HG02610 (cell line): Measurements from ENCODE around the gene AMBN.
"Not testable (repeated sequence)": the region's sequence is repeated elsewhere in the genome, so short reads cannot be mapped to it uniquely, and the experiment has no call there.

ENCODE experiments used
- ATAC-seq: cut with Tn5 transposase; IDR thresholded peaks from one replicate; pipeline ENCODE4 v1.9.1; 2021; ENCODE audit warnings: mild to moderate bottlenecking, moderate library complexity; ENCODE audit not compliant: unreplicated experiment

The AMBN gene

DNA sequence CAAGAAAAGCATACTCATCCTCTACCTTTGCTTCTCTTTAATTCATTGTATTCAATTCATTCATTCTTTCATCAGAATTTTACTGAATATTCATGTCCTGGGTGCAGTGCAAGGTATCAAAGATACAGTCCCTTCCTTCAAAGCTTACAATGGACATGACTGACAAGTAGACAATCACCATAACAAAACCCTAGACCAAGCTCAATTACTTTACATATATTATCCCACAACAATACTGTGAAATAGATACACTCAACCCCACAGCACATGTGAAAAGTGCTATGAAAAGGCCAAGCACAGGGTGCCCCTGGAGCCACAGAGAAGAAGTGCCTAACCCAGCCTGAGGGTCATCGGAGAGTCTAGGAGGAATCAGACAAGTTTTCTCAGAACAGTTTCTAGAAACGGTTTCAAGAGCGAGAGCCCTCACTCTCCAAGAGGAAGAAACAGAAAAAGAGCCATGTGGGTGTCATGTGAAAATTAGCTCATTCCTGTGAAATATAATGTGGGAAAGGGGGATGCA lies 15.3 kb downstream of the AMBN start:
- ATAC-seq = no peak

DNA sequence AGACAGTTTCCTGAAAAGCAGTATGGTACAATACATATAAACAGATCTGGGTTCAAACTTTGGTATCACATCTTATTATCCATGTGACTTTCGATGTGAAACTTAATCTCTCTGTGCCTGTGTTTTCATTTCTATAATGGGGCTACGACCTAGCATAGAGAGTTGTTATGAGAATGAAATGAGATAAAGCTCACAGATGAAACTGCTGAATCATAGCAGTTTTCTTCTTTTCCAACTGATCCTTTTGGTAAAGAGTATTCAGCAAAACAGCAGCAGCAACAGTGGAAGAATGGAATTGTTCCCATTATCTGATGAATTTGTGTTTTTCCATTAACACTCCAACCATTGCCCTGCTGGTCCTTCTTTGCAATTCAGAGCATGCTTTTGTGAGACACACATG lies 16.3 kb downstream of the AMBN start:
- ATAC-seq = no peak

DNA sequence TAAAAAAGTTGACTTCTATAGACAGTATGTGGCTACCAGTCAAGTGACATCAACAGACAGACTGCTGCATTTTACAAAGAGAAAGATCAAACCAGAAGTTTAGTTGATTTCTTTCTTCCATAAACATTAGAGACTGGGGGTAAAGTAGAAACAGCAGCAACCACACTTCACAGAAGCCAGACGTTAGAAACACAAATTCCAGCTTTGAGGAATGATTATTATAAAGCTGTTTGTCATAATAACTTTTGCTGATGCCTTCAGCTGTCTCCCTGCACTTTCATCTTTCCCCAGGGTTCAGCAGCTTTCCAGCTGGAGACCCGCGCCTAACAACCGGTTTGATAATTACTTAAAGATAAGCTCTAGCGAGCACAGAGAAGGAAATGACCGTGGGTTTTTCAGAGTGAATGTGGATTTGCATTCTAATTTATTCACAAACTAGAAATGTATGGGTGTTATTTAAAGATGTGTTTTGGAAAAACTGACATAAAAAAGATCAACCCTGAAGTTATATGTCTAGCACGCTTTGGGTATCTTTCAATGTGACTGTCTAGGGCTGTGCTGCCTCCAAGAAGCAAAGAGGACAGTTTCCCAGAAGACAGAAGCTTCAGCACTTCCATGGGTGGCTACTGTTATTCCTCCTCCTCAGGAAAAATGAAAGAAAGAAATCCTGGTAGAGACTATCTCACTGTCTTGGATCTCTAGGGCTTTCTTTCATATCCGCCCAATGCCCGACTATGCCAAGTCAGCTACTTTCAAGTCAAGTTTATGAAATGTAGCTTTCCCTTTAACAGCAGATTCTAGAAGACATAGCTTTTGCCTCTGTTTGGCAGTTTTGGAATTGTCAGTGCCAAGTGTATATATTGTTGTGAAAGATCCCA lies 21.5 kb downstream of the AMBN start:
- peak; percentile 64 for ATAC-seq

DNA sequence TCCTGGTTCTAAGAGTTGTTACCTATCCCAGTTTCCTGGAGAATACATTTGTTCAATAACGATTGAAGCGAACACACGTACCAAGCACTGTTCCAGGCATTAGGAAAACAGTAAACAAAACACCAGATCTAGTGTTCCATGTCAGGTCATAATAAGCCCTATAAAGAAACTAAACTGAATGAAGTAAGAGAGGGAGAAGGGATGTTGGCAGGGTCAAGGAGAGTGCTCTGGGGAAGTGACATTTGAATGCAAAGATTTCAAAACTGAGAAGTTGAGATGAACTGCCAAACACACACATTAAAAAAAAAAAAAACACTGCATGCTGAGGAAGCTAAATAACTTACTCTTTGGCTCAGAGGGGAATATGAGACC lies 22.1 kb downstream of the AMBN start:
- ATAC-seq = no peak

DNA sequence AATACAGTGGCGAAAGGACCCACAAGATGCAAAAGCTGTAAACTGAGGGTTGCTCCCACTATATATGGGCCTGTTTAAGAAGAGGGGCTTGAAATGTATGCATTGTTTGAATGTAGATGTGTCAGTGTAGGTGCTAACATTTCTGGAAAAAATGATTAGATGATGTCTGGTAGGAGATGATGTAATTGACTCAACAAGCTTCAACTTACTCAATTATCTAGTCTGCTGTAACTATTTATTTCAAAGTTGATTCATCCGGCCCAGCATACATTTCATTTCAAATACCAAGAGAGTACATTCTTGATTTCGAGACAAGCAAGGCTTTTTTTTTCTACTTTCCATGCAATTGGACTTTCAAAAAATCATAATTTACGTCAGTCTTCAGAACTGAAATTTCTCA lies 27.2 kb downstream of the AMBN start:
- ATAC-seq = no peak

DNA sequence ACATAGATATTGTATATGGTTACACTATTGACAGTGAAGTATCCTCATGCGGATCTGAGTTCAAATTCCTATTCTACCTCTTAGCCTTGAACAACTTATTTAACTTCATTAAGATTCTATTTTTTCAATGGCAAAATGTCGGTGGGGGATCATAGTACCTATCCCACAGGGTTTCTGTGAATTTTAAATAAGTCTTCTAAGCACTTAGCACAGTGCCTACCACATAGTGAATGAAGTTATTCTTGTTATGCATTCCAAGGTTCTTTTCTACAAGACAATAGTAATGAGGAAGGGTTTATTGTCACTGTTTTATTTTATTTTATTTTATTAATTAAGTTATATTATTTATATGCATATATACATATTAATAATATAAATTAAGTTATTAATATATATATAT lies 27.7 kb downstream of the AMBN start:
- no peak for ATAC-seq

DNA sequence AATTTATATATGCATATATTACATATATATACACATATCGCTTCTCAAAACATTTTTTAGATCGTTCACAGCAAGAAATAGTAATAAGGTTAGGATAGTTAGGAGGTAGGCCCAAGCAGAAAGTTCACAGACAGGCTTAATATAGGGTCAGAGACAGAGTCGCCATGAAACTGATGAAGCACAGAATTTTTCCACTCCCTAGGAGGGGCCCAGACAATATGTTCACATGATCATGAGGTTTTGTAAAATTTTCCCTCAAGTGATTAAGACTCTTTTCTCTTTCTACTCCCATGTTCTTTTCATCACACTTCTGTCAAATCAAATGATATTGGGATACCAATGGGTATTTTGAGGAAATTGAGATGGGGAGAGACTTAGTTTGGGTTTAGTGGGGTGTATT lies 31.3 kb downstream of the AMBN start:
- ATAC-seq = no peak

DNA sequence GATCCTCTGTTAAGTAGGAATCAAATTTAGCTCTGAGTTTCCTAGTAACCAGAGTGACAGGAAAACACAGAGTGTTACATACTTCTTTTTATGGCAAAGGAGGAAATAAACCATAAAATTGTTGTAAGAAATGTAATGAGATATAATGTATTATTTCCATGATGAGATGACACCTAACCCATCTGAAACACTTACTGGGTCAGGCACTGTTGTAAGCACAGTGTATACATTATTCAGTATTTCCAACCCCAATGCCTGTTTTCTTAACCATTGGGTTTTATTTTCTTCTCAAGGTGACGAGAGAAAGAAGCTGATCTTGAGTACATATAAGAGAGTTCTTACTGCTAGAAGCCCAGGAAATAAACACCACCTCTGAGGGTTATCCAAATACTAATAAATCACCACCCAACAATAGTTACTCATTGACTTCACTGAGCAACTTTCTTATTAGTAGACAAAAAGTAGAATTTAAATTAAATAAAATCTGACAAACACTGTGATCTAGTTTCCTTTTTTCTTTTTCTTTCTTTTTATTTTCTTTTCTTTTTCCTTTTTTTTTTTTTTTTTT lies 32.3 kb downstream of the AMBN start:
- ATAC-seq = no peak

DNA sequence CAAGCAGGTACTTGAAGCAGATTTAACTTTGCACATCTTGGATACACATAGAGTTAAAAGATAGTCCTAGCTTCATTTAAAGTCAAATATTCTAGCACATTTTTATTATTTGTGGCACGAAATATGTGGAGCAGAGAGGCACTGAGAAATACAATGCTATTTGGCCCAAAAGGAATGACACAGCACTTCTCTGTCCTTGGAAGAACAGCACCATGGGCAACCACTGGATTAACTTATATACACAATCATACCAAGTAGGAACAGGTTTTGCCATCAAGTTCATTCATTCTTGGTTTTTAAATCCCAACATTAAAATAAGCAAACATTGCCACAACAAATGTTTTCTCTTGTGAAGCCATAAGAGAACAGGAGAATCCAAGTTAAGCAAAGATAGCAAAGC lies 35.6 kb downstream of the AMBN start:
- no peak for ATAC-seq

DNA sequence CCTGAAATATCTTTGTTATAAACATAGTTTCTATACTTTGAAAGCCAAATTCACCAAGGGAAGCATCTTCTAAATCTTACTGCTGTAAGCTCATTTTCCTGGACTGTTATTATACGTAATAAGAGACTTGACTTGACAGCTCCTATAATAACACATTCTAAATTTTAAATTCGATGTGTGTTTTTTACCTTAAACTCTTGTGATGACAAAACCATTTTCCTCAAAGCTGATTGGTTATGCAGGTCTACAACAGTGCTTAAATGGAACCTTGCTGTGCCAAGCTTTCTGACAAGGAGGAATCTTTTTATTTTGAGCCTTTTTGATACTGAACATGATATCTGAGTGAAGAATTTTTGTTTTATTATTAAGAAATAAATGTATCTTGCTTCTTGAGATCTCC lies 36.4 kb downstream of the AMBN start, which contains the start of gene ENAM:
Gene ENAM (plus strand): TSS at position 301 of the 400 bp plus-strand sequence. CDS start 757 bp downstream, outside the sequence.
- no peak for ATAC-seq

DNA sequence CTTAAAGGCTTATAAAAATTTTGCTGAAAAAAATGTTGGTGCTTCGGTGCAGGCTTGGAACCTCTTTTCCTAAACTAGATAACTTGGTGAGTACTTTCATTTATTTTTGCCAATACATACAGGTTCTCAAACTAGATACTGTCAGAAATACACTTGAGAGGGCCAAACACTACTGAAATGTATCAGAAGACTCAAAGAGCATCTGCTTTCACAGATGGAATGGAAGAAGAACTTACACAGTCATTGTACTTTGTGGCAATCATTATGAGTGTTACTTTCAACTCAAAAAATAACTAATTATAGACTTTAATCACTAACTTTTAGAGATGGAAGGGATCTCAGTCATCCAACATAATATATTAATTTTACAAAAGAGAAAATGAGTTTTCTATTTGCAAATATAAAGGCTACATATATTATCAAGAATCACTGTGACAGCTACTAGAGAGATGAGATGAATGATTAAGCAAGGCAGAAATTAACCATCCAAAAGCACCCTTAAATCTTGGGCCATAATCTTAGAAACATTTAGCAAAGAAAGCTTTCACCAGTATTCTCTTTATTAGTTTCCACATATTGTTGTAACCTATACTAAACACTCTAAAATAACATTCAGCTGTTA lies 37.5 kb downstream of the AMBN start:
- peak; percentile 90 for ATAC-seq

DNA sequence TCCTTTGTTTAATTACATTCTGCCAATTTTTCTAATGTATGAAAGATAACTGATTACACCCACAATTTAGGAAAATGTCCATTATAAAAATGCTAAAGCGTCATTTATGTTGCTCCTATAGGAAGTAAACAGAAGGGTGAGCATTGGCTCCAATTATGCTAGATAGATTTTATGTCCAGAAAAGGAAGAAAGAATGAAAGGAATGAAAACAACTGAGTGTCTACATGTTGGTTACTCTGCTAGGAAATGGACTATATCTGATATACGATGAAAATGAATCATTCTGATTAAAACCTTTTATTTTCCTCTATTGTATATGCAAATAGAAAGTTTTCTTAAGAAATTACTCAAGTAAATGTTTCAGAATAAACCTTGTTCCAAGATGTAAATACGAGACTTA lies 38.1 kb downstream of the AMBN start:
- ATAC-seq = no peak

DNA sequence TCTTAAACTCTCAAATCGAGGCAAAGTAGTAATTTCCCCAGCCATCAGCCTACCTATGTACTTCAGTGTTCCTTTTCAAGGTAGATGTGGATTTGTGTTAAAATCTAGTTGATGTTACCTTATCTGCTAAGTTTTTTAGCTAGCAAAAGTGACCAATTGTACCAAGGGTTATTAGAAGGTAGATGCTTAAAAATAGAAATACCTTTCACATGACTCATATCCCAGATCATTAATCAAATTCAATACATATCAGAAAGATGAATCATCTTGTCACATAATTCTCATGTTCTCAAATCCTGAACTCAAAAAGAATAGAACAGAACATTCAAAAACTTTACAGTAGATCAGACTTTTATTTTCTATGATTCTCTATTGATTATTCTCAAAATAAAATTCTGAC lies 40.0 kb downstream of the AMBN start:
- ATAC-seq = no peak

DNA sequence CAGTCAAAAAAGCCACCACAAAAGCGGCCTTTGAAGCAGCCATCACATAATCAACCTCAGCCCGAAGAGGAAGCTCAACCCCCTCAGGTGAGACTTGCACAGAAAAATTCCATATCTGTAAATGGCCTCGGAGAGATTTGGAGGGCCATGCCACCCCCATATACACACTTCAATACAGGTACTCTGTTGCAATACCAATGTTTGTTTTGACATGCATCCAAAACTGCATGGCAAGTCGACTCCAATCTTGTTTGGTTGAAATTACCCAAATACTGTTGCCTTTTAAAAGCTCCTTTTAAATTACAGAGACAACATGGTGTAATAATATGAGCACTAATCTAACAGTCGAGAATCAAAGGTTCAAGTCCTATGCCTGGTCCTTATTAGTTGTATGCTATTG lies 42.4 kb downstream of the AMBN start:
- no peak for ATAC-seq

DNA sequence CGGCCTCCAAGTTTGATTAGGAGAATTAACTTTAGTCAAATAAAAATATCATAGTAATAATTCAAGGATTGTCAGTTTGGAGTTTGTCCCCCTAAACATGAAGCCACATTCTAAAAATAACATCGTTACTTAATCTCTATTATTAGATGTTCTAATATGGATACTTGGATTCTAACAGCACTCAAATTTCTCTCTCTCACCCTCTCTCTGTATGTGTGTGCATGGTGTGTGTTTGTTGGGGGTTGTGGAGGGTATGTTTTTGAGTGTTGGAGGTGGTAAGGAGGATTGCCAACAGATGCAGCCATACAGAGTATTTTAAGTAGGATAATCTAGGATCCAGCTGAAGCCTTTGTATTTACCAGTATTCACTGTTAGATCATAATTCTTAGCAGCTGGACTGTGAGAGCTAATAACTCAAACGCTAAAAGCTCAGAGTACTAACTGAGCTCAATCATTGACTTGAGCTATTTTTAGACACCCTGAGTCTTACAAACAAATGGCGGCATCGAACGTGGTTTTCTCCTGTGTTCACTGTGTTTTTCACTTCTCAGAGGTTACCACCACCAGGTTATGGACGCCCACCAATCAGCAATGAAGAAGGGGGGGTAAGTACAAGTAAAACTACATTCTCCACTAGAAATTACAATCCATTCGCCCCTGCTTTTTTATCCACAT lies 45.3 kb downstream of the AMBN start:
- ATAC-seq = no peak

DNA sequence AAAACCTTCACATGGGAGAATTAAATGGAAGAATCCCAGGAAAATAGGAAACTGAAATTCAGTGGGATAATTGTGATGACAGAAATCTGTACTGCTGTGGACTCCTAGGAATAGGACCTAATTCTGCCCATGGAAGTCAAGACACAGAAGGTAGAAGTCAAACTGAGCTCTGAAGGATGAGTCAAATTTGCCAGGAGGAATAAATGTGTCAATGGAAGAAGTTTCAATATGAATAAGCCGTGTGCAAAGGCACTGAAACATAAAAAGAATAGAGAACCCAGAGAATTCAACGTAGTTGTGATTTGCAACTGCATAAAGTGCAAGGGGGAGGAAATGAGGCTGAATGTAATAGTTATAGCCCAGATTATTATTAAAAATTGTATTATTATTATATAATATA lies 48.1 kb downstream of the AMBN start:
- ATAC-seq = peak; percentile 81

DNA sequence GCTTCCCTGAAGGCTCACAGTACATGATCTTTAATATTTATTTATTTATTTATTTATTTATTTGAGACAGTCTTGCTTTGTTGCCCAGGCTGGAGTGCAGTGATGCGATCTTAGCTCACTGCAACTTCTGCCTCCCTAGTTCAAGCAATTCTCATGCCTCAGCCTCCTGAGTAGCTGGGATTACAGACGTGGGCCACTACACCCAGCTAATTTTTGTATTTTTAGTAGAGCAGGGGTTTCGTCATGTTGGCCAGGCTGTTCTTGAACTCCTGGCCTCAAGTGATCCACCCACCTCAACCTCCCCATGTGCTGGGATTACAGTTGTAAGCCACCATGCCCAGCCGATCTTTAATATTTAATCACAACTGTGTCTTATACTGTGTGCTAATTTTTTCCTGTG lies 58.7 kb downstream of the AMBN start:
- ATAC-seq = not testable (repeated sequence)

DNA sequence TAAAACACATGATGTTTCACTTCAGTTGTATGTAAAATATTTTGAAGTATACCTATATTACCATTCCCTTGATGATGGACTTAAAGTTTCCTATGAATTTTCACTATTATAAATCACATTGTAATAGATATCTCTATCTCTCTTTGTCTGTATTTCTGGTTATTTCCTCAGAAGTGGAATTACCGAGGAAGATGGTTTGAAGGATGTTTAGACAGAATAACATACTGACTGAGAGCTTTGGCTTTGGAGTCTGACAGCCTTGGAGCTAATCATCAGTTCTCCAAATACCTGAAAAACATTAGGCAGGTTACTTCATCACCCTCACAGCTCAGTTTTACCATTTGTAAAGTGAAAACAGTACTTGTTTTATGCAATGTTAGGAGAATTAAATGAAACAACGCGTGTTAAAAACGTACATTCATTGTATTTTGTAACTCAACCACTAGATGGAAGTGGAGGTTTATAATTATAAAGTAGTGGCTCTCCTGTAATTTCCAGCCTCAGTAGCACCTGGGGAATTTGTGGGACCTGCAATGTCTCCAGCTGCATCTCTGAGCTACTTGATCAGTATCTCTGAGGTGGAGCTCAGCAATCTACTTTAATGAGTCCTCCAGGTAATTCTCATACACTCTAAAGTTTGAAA lies 59.9 kb downstream of the AMBN start:
- peak; percentile 47 for ATAC-seq

DNA sequence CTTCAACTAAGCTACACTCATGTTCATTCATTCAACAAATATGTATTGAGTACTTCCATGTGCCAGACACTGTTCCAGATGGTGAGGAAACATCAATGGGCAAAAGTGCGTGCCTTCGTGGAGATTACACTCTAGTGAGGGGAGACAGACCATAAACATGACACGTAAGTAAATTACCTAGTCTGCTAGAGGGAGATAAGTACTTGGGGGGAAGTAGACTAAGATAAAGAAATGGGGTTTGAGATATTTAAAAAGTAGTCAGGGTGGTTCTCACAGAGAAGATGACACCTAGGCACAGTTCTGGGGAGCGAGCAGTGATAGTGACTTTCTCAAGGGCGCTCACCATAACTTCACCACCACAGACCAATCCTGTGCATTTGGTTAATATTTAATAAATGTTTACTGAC lies 62.6 kb downstream of the AMBN start:
- ATAC-seq = no peak
